GM15510 (cell line): ENCODE results near the gene LRP1B.

ENCODE experiments used
- POLR2A ChIP-seq: IDR thresholded peaks from 3 replicates; pipeline ENCODE4 v1.6.1; 2011; ENCODE audit warnings: borderline replicate concordance; ENCODE audit not compliant: insufficient read length; ENCODE audit errors: extremely low read depth

LRP1B gene

GRCh38 chr2:140183056-140183765, 1947.6 kb downstream of the LRP1B start:
- no peak for TF ChIP-seq POLR2A
